Kidney epithelial cell (primary cell): Measurements from ENCODE around the gene LCN10. TPM values are rescaled to one million over a fixed set of nuclear protein-coding genes. Genes with fewer than 3 reads are reported as not detected.
"Not testable (repeated sequence)": the region's sequence is repeated elsewhere in the genome, so short reads cannot be mapped to it uniquely, and the experiment has no call there.

Experiments
- DNase-seq: peaks from one replicate; pipeline ENCODE4 v3.0.0-alpha.2; 2010; ENCODE audit warnings: low read depth
- H3K27me3 ChIP-seq: 2 replicates; pipeline ENCODE4 v1.6.0; 2011; ENCODE audit warnings: low read length; ENCODE audit not compliant: control insufficient read depth, insufficient read depth
- H3K36me3 ChIP-seq: 2 replicates; pipeline ENCODE4 v1.5.1; 2011; ENCODE audit warnings: low read length; ENCODE audit not compliant: control insufficient read depth, insufficient read depth
- H3K4me3 ChIP-seq: 2 replicates; pipeline ENCODE4 v1.5.1; 2011; ENCODE audit warnings: low read depth, mild to moderate bottlenecking, control low read depth, low read length
- CTCF ChIP-seq: IDR thresholded peaks from 2 replicates; pipeline ENCODE4 v1.5.1; 2011; ENCODE audit warnings: mild to moderate bottlenecking, moderate library complexity, low read length, control low read depth, inconsistent platforms; ENCODE audit not compliant: insufficient read depth, poor library complexity, severe bottlenecking
- total RNA-seq: library from RNA; depleted of rRNA; stranded (reverse); fragments of >200 nt; gene quantifications from 2 replicates; pipeline ENCODE4 v1.2.3, GENCODE V29; 2015

LCN10 gene
- total RNA-seq, 1 donor from 2014 or later, result not detected

GRCh38 chr9:136712690-136713544 lies 29.8 kb downstream of the LCN10 start:
- no peak for DNase-seq

GRCh38 chr9:136711751-136712689 lies 30.7 kb downstream of the LCN10 start, which contains the start of gene DIPK1B:
Gene DIPK1B, plus strand, starts transcription at chr9:136712572. Its CDS starts 94 bp downstream, at chr9:136712666.
- TF ChIP-seq CTCF, result no peak
- Histone ChIP-seq H3K4me3 (peak within 1 kb of the TSS; percentile 55), H3K36me3 (no peaks in the 10 kb centered on the region), H3K27me3 (peaks cover 15% of the 10 kb centered on the region)
- no peak for DNase-seq

More at GRCh38 chr9:136712690-136713544, 29.8 kb downstream of the LCN10 start:
- H3K36me3 ChIP-seq, result no peaks in the 10 kb centered on the region
- H3K27me3 ChIP-seq, result peaks cover 15% of the 10 kb centered on the region
- peak overlapping the region; percentile 55 for H3K4me3 ChIP-seq
- no peak for TF ChIP-seq CTCF

- not testable (repeated sequence) for H3K36me3 ChIP-seq, DNase-seq, H3K4me3 ChIP-seq
- H3K27me3 ChIP-seq, result peaks cover 15% of the 10 kb centered on the region
Observed at GRCh38 chr9:136711219-136711648, 31.5 kb downstream of the LCN10 start.

GRCh38 chr9:136710543-136710942 lies 32.2 kb downstream of the LCN10 start:
- peaks cover 15% of the 10 kb centered on the region for H3K27me3 ChIP-seq
- no peaks in the 10 kb centered on the region for H3K36me3 ChIP-seq
- no peak overlapping the region for H3K4me3 ChIP-seq
- no peak for TF ChIP-seq CTCF
- DNase-seq, result no peak

GRCh38 chr9:136709454-136710109 lies 33.2 kb downstream of the LCN10 start:
- H3K27me3 ChIP-seq, result peaks cover 15% of the 10 kb centered on the region
- no peak for DNase-seq
- no peak overlapping the region for H3K4me3 ChIP-seq
- H3K36me3 ChIP-seq, result no peaks in the 10 kb centered on the region
- TF ChIP-seq CTCF, result no peak
